ENCODE data around the gene PARP12. TPM values are rescaled to one million over a fixed set of nuclear protein-coding genes. Genes with fewer than 3 reads are reported as not detected.

The PARP12 gene
- polyA plus RNA-seq, 2 donors = 10.2 to 13.0 TPM

DNA sequence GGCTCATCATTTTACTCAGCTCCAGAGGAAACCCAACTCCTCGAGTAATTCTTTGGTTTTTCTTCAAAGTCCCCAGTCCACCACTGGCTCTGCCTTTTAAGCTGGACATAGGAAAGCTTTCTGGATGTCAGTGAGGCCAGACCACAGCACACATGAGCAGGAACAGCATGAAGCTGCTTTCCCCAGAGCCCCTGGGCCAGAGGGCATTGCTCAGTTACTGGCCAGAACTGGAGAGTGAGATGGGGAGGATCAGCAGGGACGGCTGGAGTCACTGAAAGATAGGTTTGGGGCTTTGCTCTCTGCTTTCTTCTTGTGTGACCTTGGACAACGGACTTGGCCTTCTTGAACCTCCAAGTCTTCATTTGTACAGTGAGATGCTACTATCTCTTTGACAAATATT lies 43.1 kb downstream of the PARP12 start:
- WGBS, 2 donors = 66 to 75% methylated on average over 3 of the region's 3 CpGs
- Histone ChIP-seq H3K4me1 (ENCODE audit: control insufficient read depth in 2 of 2, insufficient read depth in 2 of 2, low read length in 1 of 2) (no peaks in the 10 kb centered on the region), H3K27ac (ENCODE audit: low read depth in 2 of 2, low read length in 1 of 2) (no peak overlapping the region), H3K4me3 (ENCODE audit: low read depth in 1 of 2, low read length in 2 of 2) (no peak overlapping the region), H3K36me3 (ENCODE audit: control insufficient read depth in 2 of 2, insufficient read depth in 2 of 2, low read length in 1 of 2) (peaks cover 2 to 8% of the 10 kb centered on the region in 2 donors), H3K9me3 (ENCODE audit: control insufficient read depth in 2 of 2, insufficient read depth in 1 of 2, low read depth in 1 of 2, low read length in 1 of 2) (no peaks in the 10 kb centered on the region), H3K27me3 (ENCODE audit: control insufficient read depth in 1 of 2, insufficient read depth in 2 of 2, low read length in 2 of 2) (no peaks in the 10 kb centered on the region)

GRCh38 chr7:140019172-140019571 lies 43.6 kb downstream of the PARP12 start:
- 46 to 60% methylated on average over 11 of the region's 11 CpGs for WGBS, 2 donors
- no peaks in the 10 kb centered on the region for H3K27me3 ChIP-seq (ENCODE audit: control insufficient read depth in 1 of 2, insufficient read depth in 2 of 2, low read length in 2 of 2)
- no peak overlapping the region for H3K4me3 ChIP-seq (ENCODE audit: low read depth in 1 of 2, low read length in 2 of 2)
- peaks cover 2 to 5% of the 10 kb centered on the region in 2 donors for H3K36me3 ChIP-seq (ENCODE audit: control insufficient read depth in 2 of 2, insufficient read depth in 2 of 2, low read length in 1 of 2)
- no peaks in the 10 kb centered on the region for H3K4me1 ChIP-seq (ENCODE audit: control insufficient read depth in 2 of 2, insufficient read depth in 2 of 2, low read length in 1 of 2)
- H3K27ac ChIP-seq (ENCODE audit: low read depth in 2 of 2, low read length in 1 of 2) = no peak overlapping the region
- H3K9me3 ChIP-seq (ENCODE audit: control insufficient read depth in 2 of 2, insufficient read depth in 1 of 2, low read depth in 1 of 2, low read length in 1 of 2) = no peaks in the 10 kb centered on the region

DNA sequence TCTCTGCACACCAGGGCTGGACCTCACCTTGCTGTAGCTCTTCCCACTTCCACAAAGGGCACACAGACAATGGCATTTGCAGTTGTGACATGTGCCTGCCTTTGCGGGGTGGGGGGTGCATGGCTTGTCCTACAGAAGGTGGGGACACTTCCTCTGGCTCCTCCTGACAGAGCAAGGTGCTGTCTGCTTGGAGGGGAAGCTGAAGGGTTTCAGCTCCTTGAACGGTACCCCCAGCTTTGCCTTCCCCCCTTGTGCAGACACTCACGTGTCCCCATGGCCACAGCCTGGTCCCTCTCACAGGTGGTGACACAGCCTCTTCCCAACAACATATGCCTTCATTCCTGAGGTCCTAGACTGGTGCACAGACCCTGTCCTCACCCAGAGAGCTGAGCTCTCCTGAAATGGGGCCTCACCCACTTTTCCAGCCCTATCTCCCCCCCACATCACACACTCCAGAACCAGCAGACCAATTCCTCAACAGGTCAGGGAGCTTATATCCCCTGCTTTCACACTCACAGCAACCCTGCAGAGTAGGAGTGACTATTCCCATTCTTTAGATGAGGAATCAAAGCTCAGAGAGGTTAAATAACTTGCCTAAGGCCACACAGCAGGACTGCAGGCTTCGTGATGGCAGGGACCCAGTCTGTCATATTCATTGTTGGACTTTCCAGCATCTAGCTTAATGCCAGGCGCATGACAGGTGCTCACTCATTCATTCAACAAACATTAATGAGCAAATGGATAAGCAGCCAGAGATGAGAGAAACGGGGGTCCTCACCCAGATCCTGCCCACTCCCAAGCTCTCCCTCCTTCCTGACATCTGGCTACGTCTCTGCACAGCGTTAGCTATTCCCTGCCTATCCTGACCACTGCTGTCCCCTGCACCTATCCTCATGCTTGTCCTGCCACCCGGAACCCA lies 44.4 kb downstream of the PARP12 start:
- Histone ChIP-seq H3K4me3 (ENCODE audit: low read depth in 1 of 2, low read length in 2 of 2) (no peak overlapping the region), H3K9me3 (ENCODE audit: control insufficient read depth in 2 of 2, insufficient read depth in 1 of 2, low read depth in 1 of 2, low read length in 1 of 2) (no peaks in the 10 kb centered on the region), H3K27me3 (ENCODE audit: control insufficient read depth in 1 of 2, insufficient read depth in 2 of 2, low read length in 2 of 2) (no peaks in the 10 kb centered on the region), H3K4me1 (ENCODE audit: control insufficient read depth in 2 of 2, insufficient read depth in 2 of 2, low read length in 1 of 2) (no peaks in the 10 kb centered on the region), H3K36me3 (ENCODE audit: control insufficient read depth in 2 of 2, insufficient read depth in 2 of 2, low read length in 1 of 2) (peaks cover 2 to 3% of the 10 kb centered on the region in 2 donors), H3K27ac (ENCODE audit: low read depth in 2 of 2, low read length in 1 of 2) (no peak overlapping the region)
- WGBS, 2 donors = 80 to 82% methylated on average over 9 of the region's 9 CpGs

DNA sequence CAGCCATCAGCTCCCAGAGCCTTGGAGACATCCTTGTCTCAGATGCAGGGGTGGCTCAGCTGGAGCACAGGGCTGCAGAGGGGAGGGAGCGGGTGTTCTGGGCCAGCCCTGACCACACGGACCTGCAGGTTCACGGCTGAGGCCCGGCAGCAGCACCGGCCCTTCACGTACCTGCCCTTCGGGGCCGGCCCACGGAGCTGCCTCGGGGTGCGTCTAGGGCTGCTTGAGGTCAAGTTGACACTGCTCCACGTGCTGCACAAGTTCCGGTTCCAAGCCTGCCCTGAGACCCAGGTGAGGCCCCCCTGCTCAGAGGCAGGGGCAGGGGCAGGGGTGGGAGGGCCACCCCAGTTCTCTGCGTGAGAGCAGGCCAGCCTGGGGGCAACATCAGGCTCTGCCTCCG lies 45.2 kb downstream of the PARP12 start:
- Histone ChIP-seq H3K27ac (ENCODE audit: low read depth in 2 of 2, low read length in 1 of 2) (no peak overlapping the region), H3K4me3 (ENCODE audit: low read depth in 1 of 2, low read length in 2 of 2) (no peak overlapping the region), H3K4me1 (ENCODE audit: control insufficient read depth in 2 of 2, insufficient read depth in 2 of 2, low read length in 1 of 2) (no peaks in the 10 kb centered on the region), H3K36me3 (ENCODE audit: control insufficient read depth in 2 of 2, insufficient read depth in 2 of 2, low read length in 1 of 2) (peaks cover 0 to 2% of the 10 kb centered on the region in 2 donors), H3K9me3 (ENCODE audit: control insufficient read depth in 2 of 2, insufficient read depth in 1 of 2, low read depth in 1 of 2, low read length in 1 of 2) (no peaks in the 10 kb centered on the region), H3K27me3 (ENCODE audit: control insufficient read depth in 1 of 2, insufficient read depth in 2 of 2, low read length in 2 of 2) (no peaks in the 10 kb centered on the region)
- 77 to 84% methylated on average over 15 of the region's 15 CpGs for WGBS, 2 donors

- H3K4me3 ChIP-seq (ENCODE audit: low read depth in 1 of 2, low read length in 2 of 2) = no peak overlapping the region
- no peaks in the 10 kb centered on the region for H3K4me1 ChIP-seq (ENCODE audit: control insufficient read depth in 2 of 2, insufficient read depth in 2 of 2, low read length in 1 of 2)
- H3K27ac ChIP-seq (ENCODE audit: low read depth in 2 of 2, low read length in 1 of 2) = no peak overlapping the region
- WGBS, 2 donors = 77 to 79% methylated on average over 7 of the region's 7 CpGs
- H3K27me3 ChIP-seq (ENCODE audit: control insufficient read depth in 1 of 2, insufficient read depth in 2 of 2, low read length in 2 of 2) = no peaks in the 10 kb centered on the region
- H3K9me3 ChIP-seq (ENCODE audit: control insufficient read depth in 2 of 2, insufficient read depth in 1 of 2, low read depth in 1 of 2, low read length in 1 of 2) = no peaks in the 10 kb centered on the region
- H3K36me3 ChIP-seq (ENCODE audit: control insufficient read depth in 2 of 2, insufficient read depth in 2 of 2, low read length in 1 of 2) = no peaks in the 10 kb centered on the region
Measured at GRCh38 chr7:140017034-140017433, 45.7 kb downstream of the PARP12 start.

DNA sequence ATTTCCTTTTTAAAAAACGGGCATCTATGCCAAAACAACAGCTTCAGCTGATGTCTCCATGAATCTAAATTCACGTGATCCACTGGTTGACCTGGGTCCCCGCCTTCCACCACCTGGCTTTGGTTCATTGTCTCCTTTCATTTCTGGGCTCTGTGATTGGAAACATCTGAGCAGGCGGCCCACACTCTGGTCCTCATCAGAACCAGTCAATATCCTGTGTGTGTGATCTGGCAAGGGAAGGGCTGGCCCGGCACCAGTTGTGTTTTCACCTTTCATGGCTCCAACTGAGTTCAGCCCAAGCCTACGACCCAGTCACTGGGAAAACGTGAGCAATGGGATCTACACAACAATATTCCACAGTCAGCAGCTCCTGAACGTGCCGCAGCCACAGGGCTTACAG lies 46.2 kb downstream of the PARP12 start:
- no peak overlapping the region for H3K4me3 ChIP-seq (ENCODE audit: low read depth in 1 of 2, low read length in 2 of 2)
- H3K27me3 ChIP-seq (ENCODE audit: control insufficient read depth in 1 of 2, insufficient read depth in 2 of 2, low read length in 2 of 2) = no peaks in the 10 kb centered on the region
- no peaks in the 10 kb centered on the region for H3K36me3 ChIP-seq (ENCODE audit: control insufficient read depth in 2 of 2, insufficient read depth in 2 of 2, low read length in 1 of 2)
- H3K4me1 ChIP-seq (ENCODE audit: control insufficient read depth in 2 of 2, insufficient read depth in 2 of 2, low read length in 1 of 2) = no peaks in the 10 kb centered on the region
- WGBS, 2 donors = 85 to 88% methylated on average over 9 of the region's 9 CpGs
- H3K27ac ChIP-seq (ENCODE audit: low read depth in 2 of 2, low read length in 1 of 2) = no peak overlapping the region
- H3K9me3 ChIP-seq (ENCODE audit: control insufficient read depth in 2 of 2, insufficient read depth in 1 of 2, low read depth in 1 of 2, low read length in 1 of 2) = no peaks in the 10 kb centered on the region

- Histone ChIP-seq H3K27ac (ENCODE audit: low read depth in 2 of 2, low read length in 1 of 2) (no peak overlapping the region), H3K9me3 (ENCODE audit: control insufficient read depth in 2 of 2, insufficient read depth in 1 of 2, low read depth in 1 of 2, low read length in 1 of 2) (no peaks in the 10 kb centered on the region), H3K27me3 (ENCODE audit: control insufficient read depth in 1 of 2, insufficient read depth in 2 of 2, low read length in 2 of 2) (no peaks in the 10 kb centered on the region), H3K4me3 (ENCODE audit: low read depth in 1 of 2, low read length in 2 of 2) (no peak overlapping the region), H3K4me1 (ENCODE audit: control insufficient read depth in 2 of 2, insufficient read depth in 2 of 2, low read length in 1 of 2) (no peaks in the 10 kb centered on the region), H3K36me3 (ENCODE audit: control insufficient read depth in 2 of 2, insufficient read depth in 2 of 2, low read length in 1 of 2) (no peaks in the 10 kb centered on the region)
- WGBS, 2 donors = 90 to 91% methylated on average over 11 of the region's 11 CpGs
Measured at GRCh38 chr7:140015471-140015970, 47.2 kb downstream of the PARP12 start.

GRCh38 chr7:140014123-140014522 lies 48.6 kb downstream of the PARP12 start:
- Histone ChIP-seq H3K27me3 (ENCODE audit: control insufficient read depth in 1 of 2, insufficient read depth in 2 of 2, low read length in 2 of 2) (no peaks in the 10 kb centered on the region), H3K4me1 (ENCODE audit: control insufficient read depth in 2 of 2, insufficient read depth in 2 of 2, low read length in 1 of 2) (no peaks in the 10 kb centered on the region), H3K36me3 (ENCODE audit: control insufficient read depth in 2 of 2, insufficient read depth in 2 of 2, low read length in 1 of 2) (no peaks in the 10 kb centered on the region), H3K4me3 (ENCODE audit: low read depth in 1 of 2, low read length in 2 of 2) (no peak overlapping the region), H3K27ac (ENCODE audit: low read depth in 2 of 2, low read length in 1 of 2) (no peak overlapping the region), H3K9me3 (ENCODE audit: control insufficient read depth in 2 of 2, insufficient read depth in 1 of 2, low read depth in 1 of 2, low read length in 1 of 2) (no peaks in the 10 kb centered on the region)
- 92 to 93% methylated on average over 10 of the region's 10 CpGs for WGBS, 2 donors

- Histone ChIP-seq H3K4me3 (ENCODE audit: low read depth in 1 of 2, low read length in 2 of 2) (no peak overlapping the region), H3K9me3 (ENCODE audit: control insufficient read depth in 2 of 2, insufficient read depth in 1 of 2, low read depth in 1 of 2, low read length in 1 of 2) (no peaks in the 10 kb centered on the region), H3K4me1 (ENCODE audit: control insufficient read depth in 2 of 2, insufficient read depth in 2 of 2, low read length in 1 of 2) (no peaks in the 10 kb centered on the region), H3K27ac (ENCODE audit: low read depth in 2 of 2, low read length in 1 of 2) (no peak overlapping the region), H3K36me3 (ENCODE audit: control insufficient read depth in 2 of 2, insufficient read depth in 2 of 2, low read length in 1 of 2) (no peaks in the 10 kb centered on the region), H3K27me3 (ENCODE audit: control insufficient read depth in 1 of 2, insufficient read depth in 2 of 2, low read length in 2 of 2) (no peaks in the 10 kb centered on the region)
- 93 to 96% methylated on average over 4 of the region's 4 CpGs for WGBS, 2 donors
Measured at GRCh38 chr7:140013676-140014075, 49.1 kb downstream of the PARP12 start.
